Testis (tissue), 3 donors: ENCODE results near the gene LRTM2. TPM values are rescaled to one million over a fixed set of nuclear protein-coding genes. Genes with fewer than 3 reads are reported as not detected.

Source experiments
- DNase-seq: peaks from one replicate; pipeline ENCODE4 v3.0.0-alpha.2; 2019
- H3K27ac ChIP-seq, 2 donors: fragments of 200-600 bp; sonication (generic); one replicate each; pipeline ENCODE4 v1.5.1; 2019
- H3K27me3 ChIP-seq: fragments of 200-600 bp; sonication (generic); one replicate; pipeline ENCODE4 v1.5.1; 2019
- H3K36me3 ChIP-seq: fragments of 200-600 bp; sonication (generic); one replicate; pipeline ENCODE4 v1.5.1; 2017; ENCODE audit warnings: low read depth; ENCODE audit errors: missing control alignments
- H3K4me1 ChIP-seq: fragments of 200-600 bp; sonication (generic); one replicate; pipeline ENCODE4 v1.5.1; 2019
- H3K4me3 ChIP-seq, 2 donors: fragments of 200-600 bp; sonication (generic); one replicate each; pipeline ENCODE4 v1.5.1; 2017 to 2019
- H3K9me3 ChIP-seq: fragments of 200-600 bp; sonication (generic); one replicate; pipeline ENCODE4 v1.5.1; 2017
- CTCF ChIP-seq, 3 experiments: fragments of 450-650 bp in 2 of 3; fragments of 200-600 bp in 1 of 3; sonication (generic) in 1 of 3; IDR thresholded peaks; one replicate each; pipeline ENCODE4 v1.5.1; 2016 to 2019; ENCODE audit warnings: antibody characterized with exemption in 3 of 3, mild to moderate bottlenecking in 2 of 3, moderate library complexity in 1 of 3
- POLR2A ChIP-seq: fragments of 450-650 bp; IDR thresholded peaks from one replicate; pipeline ENCODE4 v1.6.1; 2017; ENCODE audit warnings: antibody characterized with exemption, mild to moderate bottlenecking, moderate library complexity
- WGBS, 2 donors: methylation state at CpG; one replicate each; pipeline ENCODE4 v1.1.5; 2018; 5-methylcytosine and 5-hydroxymethylcytosine counted together
- intact Hi-C: fragments of 100-400 bp; cut with DNase I; formaldehyde crosslinking; loops from one replicate; pipeline ENCODE4 v1.15.1; 2023; ENCODE audit warnings: low total_unique reads
- polyA plus RNA-seq: library from polyadenylated mRNA; stranded (reverse); fragments of 350-450 nt; fragmentation: Illumina TruSeq; extraction: RNeasy Lipid Tissue Mini Kit (QIAGEN cat#74804); gene quantifications from one replicate; pipeline ENCODE4 v1.2.3, GENCODE V29; 2014; ENCODE audit warnings: low read depth, low replicate concordance; ENCODE audit not compliant: insufficient read depth
- total RNA-seq, 2 donors: library from RNA; depleted of rRNA; stranded (reverse); fragments of >200 nt; gene quantifications; one replicate each; pipeline ENCODE4 v1.2.3, GENCODE V29; 2016

The LRTM2 gene
- total and polyA plus RNA-seq, 3 donors from 2014 or later = 0.39 to 0.96 (median 0.43) TPM

- no peak for DNase-seq
- WGBS, 2 donors = 60 to 88% methylated on average over 3 to 15 of the region's 15 CpGs
- Histone ChIP-seq H3K4me3 (no peak overlapping the region), H3K4me1 (no peaks in the 10 kb centered on the region), H3K9me3 (no peaks in the 10 kb centered on the region), H3K27ac (no peak overlapping the region), H3K27me3 (no peaks in the 10 kb centered on the region), H3K36me3 (no peaks in the 10 kb centered on the region)
- no peak for TF ChIP-seq POLR2A
- no peak for TF ChIP-seq CTCF (IDR thresholded peaks at IDR 0.05)
- intact Hi-C loops = no loop called here
Measured at GRCh38 chr12:1838994-1839365, 18.6 kb downstream of the LRTM2 start.

GRCh38 chr12:1839464-1839863 lies 19.1 kb downstream of the LRTM2 start:
- H3K9me3 ChIP-seq = no peaks in the 10 kb centered on the region
- H3K27me3 ChIP-seq = no peaks in the 10 kb centered on the region
- no peak for DNase-seq
- H3K27ac ChIP-seq = no peak overlapping the region
- H3K36me3 ChIP-seq = no peaks in the 10 kb centered on the region
- TF ChIP-seq POLR2A (no peak), CTCF (IDR thresholded peaks at IDR 0.05) (no peak)
- no peaks in the 10 kb centered on the region for H3K4me1 ChIP-seq
- WGBS, 2 donors = 89 to 95% methylated on average over 5 to 10 of the region's 10 CpGs
- H3K4me3 ChIP-seq = no peak overlapping the region
- intact Hi-C loops = no loop called here

GRCh38 chr12:1839956-1840951 lies 19.9 kb downstream of the LRTM2 start:
- no peak for DNase-seq
- intact Hi-C loops = no loop called here
- H3K36me3 ChIP-seq = no peaks in the 10 kb centered on the region
- H3K4me1 ChIP-seq = no peaks in the 10 kb centered on the region
- TF ChIP-seq CTCF (IDR thresholded peaks at IDR 0.05) (no peak), POLR2A (no peak)
- WGBS, 2 donors = 74 to 81% methylated on average over 24 of the region's 24 CpGs
- no peaks in the 10 kb centered on the region for H3K27me3 ChIP-seq
- no peak overlapping the region for H3K4me3 ChIP-seq
- H3K9me3 ChIP-seq = no peaks in the 10 kb centered on the region
- H3K27ac ChIP-seq = no peak overlapping the region

GRCh38 chr12:1840981-1841425 lies 20.6 kb downstream of the LRTM2 start:
- H3K27me3 ChIP-seq = no peaks in the 10 kb centered on the region
- no peaks in the 10 kb centered on the region for H3K4me1 ChIP-seq
- H3K9me3 ChIP-seq = no peaks in the 10 kb centered on the region
- no peak for DNase-seq
- no peak overlapping the region for H3K27ac ChIP-seq
- intact Hi-C loops = no loop called here
- TF ChIP-seq POLR2A (no peak), CTCF (IDR thresholded peaks at IDR 0.05) (no peak)
- H3K4me3 ChIP-seq = no peak overlapping the region
- WGBS, 2 donors = 90% methylated on average over 16 of the region's 16 CpGs; no CpG with 5 or more reads in 1 of the 2 donors
- H3K36me3 ChIP-seq = no peaks in the 10 kb centered on the region
